Ovary (tissue), 3 donors: ENCODE data around the gene FAM124B.

Source experiments
- EP300 ChIP-seq: sonication (generic); formaldehyde crosslinking; IDR thresholded peaks from one replicate; pipeline ENCODE4 v1.6.1; 2017; ENCODE audit warnings: antibody characterized with exemption
- POLR2A ChIP-seq: fragments of 450-650 bp; IDR thresholded peaks from one replicate; pipeline ENCODE4 v1.6.1; 2017; ENCODE audit warnings: antibody characterized with exemption, mild to moderate bottlenecking, moderate library complexity
- TF ChIP-seq, protein P1 (sequence below), 3 donors: fragments of 450-650 bp in 2 of 3; fragments of 200-600 bp in 1 of 3; IDR thresholded peaks; one replicate each; pipeline versions ENCODE4 v1.5.1 to v1.8.0; 2016 to 2022; ENCODE audit warnings: antibody characterized with exemption in 3 of 3, mild to moderate bottlenecking in 1 of 3
- donor health status: DM: no; HTN: no; CAD: no.

DNA sequence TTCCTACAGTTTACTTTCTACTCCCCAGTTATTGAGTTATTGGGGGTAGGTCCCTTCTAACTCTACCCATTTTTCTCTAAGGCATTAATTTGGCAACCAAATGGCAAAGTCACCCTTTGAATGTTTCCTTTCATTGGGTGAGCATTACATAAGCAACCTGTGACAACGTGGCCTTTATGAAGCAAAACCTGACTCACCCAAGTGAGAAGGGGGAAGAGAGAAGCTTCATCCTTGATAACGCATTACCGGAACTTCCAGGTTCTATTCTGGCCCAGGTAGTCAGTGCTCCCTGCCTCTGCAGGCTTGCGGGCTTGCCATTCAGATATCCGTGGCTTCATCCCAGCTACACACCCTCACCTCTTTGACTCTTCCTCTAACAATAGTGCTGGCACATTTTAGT is 39.1 kb upstream of the FAM124B start:
- TF ChIP-seq, protein P1, sequence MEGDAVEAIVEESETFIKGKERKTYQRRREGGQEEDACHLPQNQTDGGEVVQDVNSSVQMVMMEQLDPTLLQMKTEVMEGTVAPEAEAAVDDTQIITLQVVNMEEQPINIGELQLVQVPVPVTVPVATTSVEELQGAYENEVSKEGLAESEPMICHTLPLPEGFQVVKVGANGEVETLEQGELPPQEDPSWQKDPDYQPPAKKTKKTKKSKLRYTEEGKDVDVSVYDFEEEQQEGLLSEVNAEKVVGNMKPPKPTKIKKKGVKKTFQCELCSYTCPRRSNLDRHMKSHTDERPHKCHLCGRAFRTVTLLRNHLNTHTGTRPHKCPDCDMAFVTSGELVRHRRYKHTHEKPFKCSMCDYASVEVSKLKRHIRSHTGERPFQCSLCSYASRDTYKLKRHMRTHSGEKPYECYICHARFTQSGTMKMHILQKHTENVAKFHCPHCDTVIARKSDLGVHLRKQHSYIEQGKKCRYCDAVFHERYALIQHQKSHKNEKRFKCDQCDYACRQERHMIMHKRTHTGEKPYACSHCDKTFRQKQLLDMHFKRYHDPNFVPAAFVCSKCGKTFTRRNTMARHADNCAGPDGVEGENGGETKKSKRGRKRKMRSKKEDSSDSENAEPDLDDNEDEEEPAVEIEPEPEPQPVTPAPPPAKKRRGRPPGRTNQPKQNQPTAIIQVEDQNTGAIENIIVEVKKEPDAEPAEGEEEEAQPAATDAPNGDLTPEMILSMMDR (IDR thresholded peaks at IDR 0.05) = no peak
- TF ChIP-seq POLR2A = no peak
- no peak for TF ChIP-seq EP300
